Astrocyte (in vitro differentiated cells and primary cell): ENCODE data around the gene NDUFA1. TPM values are rescaled to one million over a fixed set of nuclear protein-coding genes. Genes with fewer than 3 reads are reported as not detected.

Experiments
- total RNA-seq: library from RNA; stranded (reverse); gene quantifications from 2 replicates; pipeline ENCODE4 v1.2.1, GENCODE V29; 2021

NDUFA1 gene
- total RNA-seq, 1 donor from 2014 or later = 109 TPM

Other genes with a start within 250 kb of the NDUFA1 start
- 24.7 and 25.3 TPM in 2 replicates for gene SEPTIN6, start 178.7 kb upstream of the NDUFA1 start, total RNA-seq
- gene SOWAHD, start 113.2 kb upstream of the NDUFA1 start, total RNA-seq = 0.54 TPM in 1 of 2 replicates, not detected in the other
- gene RPL39, start 80.2 kb upstream of the NDUFA1 start, total RNA-seq = 1,404 and 1,492 TPM in 2 replicates
- 7.0 and 8.8 TPM in 2 replicates for gene UPF3B, start 18.9 kb upstream of the NDUFA1 start, total RNA-seq
- 16.3 and 17.8 TPM in 2 replicates for gene RNF113A, start 99 bp upstream of the NDUFA1 start, total RNA-seq
- not detected in 2 replicates for gene AKAP14, start 24.1 kb downstream of the NDUFA1 start, total RNA-seq
- 6.5 and 7.1 TPM in 2 replicates for gene NKAP, start 71.9 kb downstream of the NDUFA1 start, total RNA-seq
- gene RHOXF2B, start 205.9 kb downstream of the NDUFA1 start, total RNA-seq = not detected in 2 replicates
- gene RHOXF1, start 244.1 kb downstream of the NDUFA1 start, total RNA-seq = not detected in 2 replicates